ENCODE measurements around the gene TTC9. TPM values are rescaled to one million over a fixed set of nuclear protein-coding genes. Genes with fewer than 3 reads are reported as not detected.
A peak's percentile ranks its signal among the peaks of the same experiment; 100 is the strongest.

Gene TTC9
- total RNA-seq, 1 donor from 2014 or later, result 1.9 TPM

DNA sequence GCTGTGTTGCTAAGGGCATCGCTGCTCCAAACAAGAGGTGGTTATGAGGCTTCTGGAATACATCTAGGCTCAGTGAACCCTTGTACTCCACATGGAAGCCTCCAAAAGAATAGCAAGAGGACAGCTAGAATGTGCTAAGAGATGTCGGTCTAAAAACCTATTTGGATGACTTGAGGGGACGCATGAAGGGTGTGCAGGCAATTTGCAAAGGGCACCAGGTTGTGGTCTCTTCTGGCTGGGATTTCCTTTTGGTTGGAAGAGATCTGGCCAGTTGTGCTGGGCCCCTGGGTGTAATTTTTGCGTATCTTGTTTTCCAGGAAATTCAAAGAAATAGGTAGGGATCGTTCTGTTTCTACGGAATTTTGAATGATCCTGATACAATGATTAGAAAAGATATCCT is 4.2 kb downstream of the TTC9 start:
- no peaks in the 10 kb centered on the region for H3K36me3 ChIP-seq
- peaks cover 21% of the 10 kb centered on the region for H3K27me3 ChIP-seq (ENCODE audit: low read depth)
- TF ChIP-seq, protein P1, sequence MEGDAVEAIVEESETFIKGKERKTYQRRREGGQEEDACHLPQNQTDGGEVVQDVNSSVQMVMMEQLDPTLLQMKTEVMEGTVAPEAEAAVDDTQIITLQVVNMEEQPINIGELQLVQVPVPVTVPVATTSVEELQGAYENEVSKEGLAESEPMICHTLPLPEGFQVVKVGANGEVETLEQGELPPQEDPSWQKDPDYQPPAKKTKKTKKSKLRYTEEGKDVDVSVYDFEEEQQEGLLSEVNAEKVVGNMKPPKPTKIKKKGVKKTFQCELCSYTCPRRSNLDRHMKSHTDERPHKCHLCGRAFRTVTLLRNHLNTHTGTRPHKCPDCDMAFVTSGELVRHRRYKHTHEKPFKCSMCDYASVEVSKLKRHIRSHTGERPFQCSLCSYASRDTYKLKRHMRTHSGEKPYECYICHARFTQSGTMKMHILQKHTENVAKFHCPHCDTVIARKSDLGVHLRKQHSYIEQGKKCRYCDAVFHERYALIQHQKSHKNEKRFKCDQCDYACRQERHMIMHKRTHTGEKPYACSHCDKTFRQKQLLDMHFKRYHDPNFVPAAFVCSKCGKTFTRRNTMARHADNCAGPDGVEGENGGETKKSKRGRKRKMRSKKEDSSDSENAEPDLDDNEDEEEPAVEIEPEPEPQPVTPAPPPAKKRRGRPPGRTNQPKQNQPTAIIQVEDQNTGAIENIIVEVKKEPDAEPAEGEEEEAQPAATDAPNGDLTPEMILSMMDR (IDR thresholded peaks at IDR 0.05; ENCODE audit: borderline replicate concordance), result no peak
- no peak overlapping the region for H3K27ac ChIP-seq (replicated peaks)
- no peaks in the 10 kb centered on the region for H3K9me3 ChIP-seq (replicated peaks)
- intact Hi-C loops (cut with micrococcal nuclease), result no loop called here
- H3K4me3 ChIP-seq, result no peak overlapping the region
- H3K4me1 ChIP-seq, result peaks cover 31% of the 10 kb centered on the region
- no peak for DNase-seq

- TF ChIP-seq, protein P1 (IDR thresholded peaks at IDR 0.05; ENCODE audit: borderline replicate concordance), result no peak
- H3K4me3 ChIP-seq, result no peak overlapping the region
- no peak overlapping the region for H3K27ac ChIP-seq (replicated peaks)
- H3K27me3 ChIP-seq (ENCODE audit: low read depth), result peaks cover 18% of the 10 kb centered on the region
- no peak for DNase-seq
- intact Hi-C loops (cut with micrococcal nuclease), result no loop called here
- no peaks in the 10 kb centered on the region for H3K36me3 ChIP-seq
- H3K9me3 ChIP-seq (replicated peaks), result no peaks in the 10 kb centered on the region
- H3K4me1 ChIP-seq, result peaks cover 27% of the 10 kb centered on the region
Observed at GRCh38 chr14:70646705-70647104, 5.0 kb downstream of the TTC9 start.

DNA sequence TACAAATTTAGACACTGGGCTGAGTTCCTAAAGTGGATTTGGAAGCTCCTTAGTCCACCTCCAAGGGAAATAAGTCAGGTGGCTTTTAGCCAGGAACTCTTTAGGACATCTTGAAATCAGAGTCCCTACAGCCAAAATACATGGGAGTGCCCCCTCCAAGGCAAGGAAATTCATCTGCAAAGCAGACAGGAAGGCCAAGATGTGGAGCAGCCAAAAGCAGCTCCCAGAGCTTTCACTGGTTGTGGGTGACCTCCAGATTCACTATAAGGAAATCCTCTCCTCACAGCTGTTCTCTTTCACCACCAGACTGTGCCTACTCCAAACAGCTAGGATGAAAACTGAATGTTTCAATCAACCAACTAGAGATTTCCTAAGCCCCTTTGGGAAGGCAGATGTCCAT is 6.6 kb downstream of the TTC9 start:
- H3K4me3 ChIP-seq, result no peak overlapping the region
- intact Hi-C loops (cut with micrococcal nuclease), result no loop called here
- H3K4me1 ChIP-seq, result peaks cover 15% of the 10 kb centered on the region
- H3K36me3 ChIP-seq, result no peaks in the 10 kb centered on the region
- H3K27ac ChIP-seq (replicated peaks), result peak overlapping the region; percentile 39
- no peak for DNase-seq
- TF ChIP-seq, protein P1 (IDR thresholded peaks at IDR 0.05; ENCODE audit: borderline replicate concordance), result no peak
- peaks cover 5% of the 10 kb centered on the region for H3K27me3 ChIP-seq (ENCODE audit: low read depth)
- no peaks in the 10 kb centered on the region for H3K9me3 ChIP-seq (replicated peaks)

- intact Hi-C loops (cut with micrococcal nuclease), result no loop called here
Observed at GRCh38 chr14:70649803-70650202, 8.1 kb downstream of the TTC9 start.

DNA sequence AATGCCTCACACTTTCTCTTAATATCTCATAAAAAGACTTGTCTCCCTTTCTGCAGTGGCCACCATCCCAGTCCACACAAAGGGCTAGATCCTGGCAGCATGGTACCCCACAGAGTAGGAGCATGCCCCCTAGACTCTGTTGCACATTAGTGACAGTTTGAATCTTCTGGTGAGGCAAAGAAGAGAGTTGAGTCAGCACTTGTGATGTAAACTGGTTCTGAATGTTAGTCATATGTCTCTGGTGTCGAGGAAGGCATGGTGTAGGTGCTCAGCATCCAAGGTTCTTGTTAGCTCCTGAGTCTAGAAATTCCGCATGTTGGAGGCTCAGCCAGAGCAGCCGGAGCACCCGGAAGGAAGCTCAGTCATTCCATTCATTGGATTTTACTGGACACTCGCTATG is 9.8 kb downstream of the TTC9 start:
- DNase-seq, result no peak
- Histone ChIP-seq H3K4me1 (peaks cover 15% of the 10 kb centered on the region), H3K36me3 (no peaks in the 10 kb centered on the region), H3K4me3 (no peak overlapping the region), H3K9me3 (replicated peaks) (no peaks in the 10 kb centered on the region), H3K27ac (replicated peaks) (no peak overlapping the region), H3K27me3 (ENCODE audit: low read depth) (no peaks in the 10 kb centered on the region)
- TF ChIP-seq, protein P1 (IDR thresholded peaks at IDR 0.05; ENCODE audit: borderline replicate concordance), result no peak
- intact Hi-C loops (cut with micrococcal nuclease), result no loop called here

More at GRCh38 chr14:70649803-70650202, 8.1 kb downstream of the TTC9 start:
- no peak overlapping the region for H3K27ac ChIP-seq (replicated peaks)
- no peaks in the 10 kb centered on the region for H3K9me3 ChIP-seq (replicated peaks)
- H3K36me3 ChIP-seq, result no peaks in the 10 kb centered on the region
- H3K27me3 ChIP-seq (ENCODE audit: low read depth), result no peaks in the 10 kb centered on the region
- peaks cover 15% of the 10 kb centered on the region for H3K4me1 ChIP-seq
- DNase-seq, result no peak
- no peak overlapping the region for H3K4me3 ChIP-seq
- TF ChIP-seq, protein P1 (IDR thresholded peaks at IDR 0.05; ENCODE audit: borderline replicate concordance), result no peak

DNA sequence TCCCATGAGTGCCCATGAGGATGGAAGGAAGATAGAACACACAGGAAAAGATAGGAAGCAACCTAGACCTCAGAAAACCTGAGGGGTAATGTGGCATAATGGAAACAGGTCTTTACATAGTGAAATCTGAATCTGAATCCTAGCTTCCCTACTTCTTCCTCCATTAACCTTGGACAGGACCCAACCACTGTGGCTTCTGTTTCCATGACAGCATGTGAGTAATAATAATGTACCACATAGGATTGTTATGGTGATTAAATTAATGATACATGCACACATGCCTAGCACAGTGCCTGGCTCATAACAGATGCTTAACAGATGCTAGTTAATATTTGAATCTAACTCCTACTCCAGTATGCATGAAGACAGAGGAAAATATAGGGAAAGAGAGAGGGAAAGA is 11.2 kb downstream of the TTC9 start:
- Histone ChIP-seq H3K9me3 (replicated peaks) (no peaks in the 10 kb centered on the region), H3K36me3 (no peaks in the 10 kb centered on the region), H3K27ac (replicated peaks) (no peak overlapping the region), H3K4me1 (peaks cover 10% of the 10 kb centered on the region), H3K4me3 (no peak overlapping the region), H3K27me3 (ENCODE audit: low read depth) (no peaks in the 10 kb centered on the region)
- intact Hi-C loops (cut with micrococcal nuclease), result no loop called here
- TF ChIP-seq, protein P1 (IDR thresholded peaks at IDR 0.05; ENCODE audit: borderline replicate concordance), result no peak
- no peak for DNase-seq

All from left ventricle myocardium inferior (tissue), 1 donor.